T-helper 22 cell (primary cell): ENCODE results near the gene SYTL3.

Experiments
- DNase-seq: peaks from one replicate; pipeline ENCODE4 v3.0.0-alpha.2; 2020; ENCODE audit warnings: low read depth

Gene SYTL3

GRCh38 chr6:158762787-158763433 is 113.1 kb downstream of the SYTL3 start:
- DNase-seq, result no peak

GRCh38 chr6:158763434-158764182 is 113.8 kb downstream of the SYTL3 start:
- DNase-seq, result no peak

- no peak for DNase-seq
These were observed 114.5 kb downstream of the SYTL3 start for GRCh38 chr6:158764183-158764849.

- no peak for DNase-seq
These were observed 115.1 kb downstream of the SYTL3 start for GRCh38 chr6:158764926-158765325.

GRCh38 chr6:158765499-158766068 is 115.7 kb downstream of the SYTL3 start:
- DNase-seq, result no peak

- DNase-seq, result no peak
These were observed 117.0 kb downstream of the SYTL3 start for GRCh38 chr6:158766621-158767455.

GRCh38 chr6:158767709-158768108 is 117.9 kb downstream of the SYTL3 start:
- no peak for DNase-seq

- DNase-seq, result no peak
These were observed 118.6 kb downstream of the SYTL3 start for GRCh38 chr6:158768436-158768835.

- no peak for DNase-seq
These were observed 119.4 kb downstream of the SYTL3 start for GRCh38 chr6:158769234-158769770.

- DNase-seq, result no peak
These were observed 120.0 kb downstream of the SYTL3 start for GRCh38 chr6:158769771-158770432.

- DNase-seq, result no peak
These were observed 120.9 kb downstream of the SYTL3 start for GRCh38 chr6:158770533-158771330.

- DNase-seq, result no peak
These were observed 121.7 kb downstream of the SYTL3 start for GRCh38 chr6:158771399-158772152.

- DNase-seq, result no peak
These were observed 122.3 kb downstream of the SYTL3 start for GRCh38 chr6:158772172-158772571.

GRCh38 chr6:158772851-158773371 is 123.1 kb downstream of the SYTL3 start:
- no peak for DNase-seq

GRCh38 chr6:158773581-158774449 is 124.0 kb downstream of the SYTL3 start:
- no peak for DNase-seq

- no peak for DNase-seq
These were observed 125.0 kb downstream of the SYTL3 start for GRCh38 chr6:158774717-158775449.

GRCh38 chr6:158775832-158776231 is 126.0 kb downstream of the SYTL3 start:
- no peak for DNase-seq
